Breast epithelium (tissue), 3 donors: ENCODE data around the gene LDLR.

Source experiments
- POLR2A ChIP-seq: fragments of 450-650 bp; IDR thresholded peaks from one replicate; pipeline ENCODE4 v1.6.1; 2016; ENCODE audit warnings: antibody characterized with exemption, mild to moderate bottlenecking, moderate library complexity
- TF ChIP-seq, protein P1 (sequence below), 3 donors: fragments of 450-650 bp; IDR thresholded peaks; one replicate each; pipeline ENCODE4 v1.5.1; 2016 to 2017; ENCODE audit warnings: antibody characterized with exemption in 3 of 3, mild to moderate bottlenecking in 3 of 3, moderate library complexity in 3 of 3

DNA sequence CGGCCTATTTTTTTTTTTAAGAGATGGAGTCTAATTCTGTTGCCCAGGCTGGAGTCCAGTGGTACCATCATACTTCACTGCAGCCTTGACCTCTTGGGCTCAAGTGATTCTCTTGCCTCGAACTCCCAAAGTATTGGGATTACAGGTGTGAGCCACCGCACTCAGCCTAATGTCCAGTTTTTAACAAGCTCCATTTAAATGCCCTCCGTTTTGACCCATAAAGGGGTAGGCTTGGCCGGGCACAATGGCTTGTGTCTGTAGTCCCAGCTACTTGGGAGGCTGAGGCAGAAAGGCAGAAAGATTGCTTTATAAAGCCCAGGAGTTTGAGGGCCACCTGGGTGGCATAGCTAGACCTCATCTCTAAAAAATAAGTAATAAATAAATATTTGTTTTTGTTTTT, 11.8 kb downstream of the LDLR start:
- TF ChIP-seq, protein P1, sequence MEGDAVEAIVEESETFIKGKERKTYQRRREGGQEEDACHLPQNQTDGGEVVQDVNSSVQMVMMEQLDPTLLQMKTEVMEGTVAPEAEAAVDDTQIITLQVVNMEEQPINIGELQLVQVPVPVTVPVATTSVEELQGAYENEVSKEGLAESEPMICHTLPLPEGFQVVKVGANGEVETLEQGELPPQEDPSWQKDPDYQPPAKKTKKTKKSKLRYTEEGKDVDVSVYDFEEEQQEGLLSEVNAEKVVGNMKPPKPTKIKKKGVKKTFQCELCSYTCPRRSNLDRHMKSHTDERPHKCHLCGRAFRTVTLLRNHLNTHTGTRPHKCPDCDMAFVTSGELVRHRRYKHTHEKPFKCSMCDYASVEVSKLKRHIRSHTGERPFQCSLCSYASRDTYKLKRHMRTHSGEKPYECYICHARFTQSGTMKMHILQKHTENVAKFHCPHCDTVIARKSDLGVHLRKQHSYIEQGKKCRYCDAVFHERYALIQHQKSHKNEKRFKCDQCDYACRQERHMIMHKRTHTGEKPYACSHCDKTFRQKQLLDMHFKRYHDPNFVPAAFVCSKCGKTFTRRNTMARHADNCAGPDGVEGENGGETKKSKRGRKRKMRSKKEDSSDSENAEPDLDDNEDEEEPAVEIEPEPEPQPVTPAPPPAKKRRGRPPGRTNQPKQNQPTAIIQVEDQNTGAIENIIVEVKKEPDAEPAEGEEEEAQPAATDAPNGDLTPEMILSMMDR (IDR thresholded peaks at IDR 0.05): no peak
- TF ChIP-seq POLR2A: no peak
